Right forelimb (tissue), 1 donor: Measurements from ENCODE around the gene RPP40.
A peak's percentile ranks its signal among the peaks of the same experiment; 100 is the strongest.

Source experiments
- DNase-seq: peaks from one replicate; pipeline ENCODE4 v3.0.0-alpha.2; 2018

RPP40 gene

GRCh38 chr6:4969609-4970285 lies 34.1 kb downstream of the RPP40 start:
- no peak for DNase-seq

GRCh38 chr6:4967301-4968030 lies 36.4 kb downstream of the RPP40 start:
- no peak for DNase-seq

GRCh38 chr6:4965562-4966389 lies 38.1 kb downstream of the RPP40 start:
- DNase-seq = peak; percentile 32

GRCh38 chr6:4964675-4965561 lies 38.9 kb downstream of the RPP40 start:
- DNase-seq = peak; percentile 39

GRCh38 chr6:4962905-4963304 lies 40.9 kb downstream of the RPP40 start:
- DNase-seq = no peak

- DNase-seq = peak; percentile 33
These were observed 42.3 kb downstream of the RPP40 start for GRCh38 chr6:4961322-4962168.

- DNase-seq = no peak
These were observed 45.2 kb downstream of the RPP40 start for GRCh38 chr6:4958624-4959023.

- peak; percentile 37 for DNase-seq
These were observed 46.2 kb downstream of the RPP40 start for GRCh38 chr6:4957521-4958231.

- no peak for DNase-seq
These were observed 47.2 kb downstream of the RPP40 start for GRCh38 chr6:4956625-4957024.

GRCh38 chr6:4953440-4953839 lies 50.4 kb downstream of the RPP40 start:
- peak; percentile 12 for DNase-seq

- no peak for DNase-seq
These were observed 52.9 kb downstream of the RPP40 start for GRCh38 chr6:4950836-4951533.

GRCh38 chr6:4950076-4950475 lies 53.8 kb downstream of the RPP40 start:
- DNase-seq = no peak

GRCh38 chr6:4948781-4949450 lies 54.9 kb downstream of the RPP40 start:
- no peak for DNase-seq

GRCh38 chr6:4947716-4948115 lies 56.1 kb downstream of the RPP40 start:
- DNase-seq = no peak

- no peak for DNase-seq
These were observed 57.3 kb downstream of the RPP40 start for GRCh38 chr6:4946521-4946920.
